Measurements from ENCODE around the gene KLK6.
A peak's percentile ranks its signal among the peaks of the same experiment; 100 is the strongest.

The KLK6 gene

DNA sequence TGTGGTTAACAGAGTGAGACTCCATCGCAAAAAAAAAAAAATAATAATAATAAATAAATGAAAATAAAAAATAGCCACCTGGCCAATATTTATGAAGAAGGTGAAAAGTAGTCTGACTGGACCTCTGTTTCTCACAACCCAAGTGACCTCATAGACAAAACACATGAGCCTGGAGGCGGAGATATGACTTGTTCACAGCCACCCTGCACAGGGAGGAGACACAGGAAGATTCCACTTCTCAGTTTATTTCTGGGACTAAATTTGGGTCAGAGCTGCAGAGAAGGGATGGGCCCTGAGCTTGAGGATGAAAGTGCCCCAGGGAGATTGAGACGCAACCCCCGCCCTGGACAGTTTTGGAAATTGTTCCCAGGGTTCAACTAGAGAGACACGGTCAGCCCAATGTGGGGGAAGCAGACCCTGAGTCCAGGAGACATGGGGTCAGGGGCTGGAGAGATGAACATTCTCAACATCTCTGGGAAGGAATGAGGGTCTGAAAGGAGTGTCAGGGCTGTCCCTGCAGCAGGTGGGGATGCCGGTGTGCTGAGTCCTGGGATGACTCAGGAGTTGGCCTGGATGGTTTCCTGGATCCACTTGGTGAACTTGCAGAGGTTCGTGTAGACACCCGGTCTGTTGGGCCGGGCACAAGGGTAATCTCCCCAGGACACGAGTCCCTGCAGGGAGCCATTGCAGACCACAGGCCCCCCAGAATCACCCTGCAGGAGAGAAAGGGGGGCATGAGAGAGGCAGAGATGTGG, 26.1 kb downstream of the KLK6 start:
- Histone ChIP-seq H3K27me3 (ENCODE audit: control insufficient read depth, insufficient read depth, low read length) (no peaks in the 10 kb centered on the region), H3K9me3 (ENCODE audit: control insufficient read depth, insufficient read depth, low read length) (no peaks in the 10 kb centered on the region), H3K4me1 (ENCODE audit: control insufficient read depth, insufficient read depth, low read length) (no peaks in the 10 kb centered on the region), H3K9ac (ENCODE audit: low read depth, low read length) (no peak overlapping the region), H3K4me3 (ENCODE audit: low read depth, low read length) (no peak overlapping the region), H3K36me3 (ENCODE audit: control insufficient read depth, insufficient read depth, low read length) (no peaks in the 10 kb centered on the region)

DNA sequence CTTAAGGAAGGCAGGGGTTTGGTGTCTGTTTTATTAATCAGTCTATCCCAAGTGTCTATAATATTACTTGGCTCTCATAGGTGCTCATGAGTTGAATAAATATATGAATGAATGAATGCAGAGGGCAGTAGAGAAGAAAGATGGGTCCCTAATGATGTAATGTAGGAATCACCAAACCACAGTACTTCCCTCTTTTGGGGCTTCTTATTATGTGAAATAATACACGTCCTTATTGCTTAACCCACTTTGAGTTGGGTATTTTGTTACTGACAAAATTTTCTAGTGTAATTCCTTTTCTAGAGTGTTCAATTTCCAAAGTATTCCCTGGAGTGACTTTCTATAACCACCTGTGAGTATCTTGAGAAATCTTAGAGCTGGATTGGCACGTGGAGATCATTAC, 29.8 kb downstream of the KLK6 start:
- Histone ChIP-seq H3K4me3 (ENCODE audit: low read depth, low read length) (no peak overlapping the region), H3K4me1 (ENCODE audit: control insufficient read depth, insufficient read depth, low read length) (no peaks in the 10 kb centered on the region), H3K27me3 (ENCODE audit: control insufficient read depth, insufficient read depth, low read length) (peaks cover 3% of the 10 kb centered on the region), H3K36me3 (ENCODE audit: control insufficient read depth, insufficient read depth, low read length) (no peaks in the 10 kb centered on the region), H3K9me3 (ENCODE audit: control insufficient read depth, insufficient read depth, low read length) (no peaks in the 10 kb centered on the region), H3K9ac (ENCODE audit: low read depth, low read length) (no peak overlapping the region)

- H3K27me3 ChIP-seq (ENCODE audit: control insufficient read depth, insufficient read depth, low read length): peaks cover 7% of the 10 kb centered on the region
- no peaks in the 10 kb centered on the region for H3K36me3 ChIP-seq (ENCODE audit: control insufficient read depth, insufficient read depth, low read length)
- no peak overlapping the region for H3K9ac ChIP-seq (ENCODE audit: low read depth, low read length)
- H3K4me3 ChIP-seq (ENCODE audit: low read depth, low read length): no peak overlapping the region
- no peaks in the 10 kb centered on the region for H3K4me1 ChIP-seq (ENCODE audit: control insufficient read depth, insufficient read depth, low read length)
- H3K9me3 ChIP-seq (ENCODE audit: control insufficient read depth, insufficient read depth, low read length): no peaks in the 10 kb centered on the region
These were observed 35.8 kb downstream of the KLK6 start for GRCh38 chr19:50933640-50934039.

GRCh38 chr19:50932690-50933083, 36.7 kb downstream of the KLK6 start:
- H3K9me3 ChIP-seq (ENCODE audit: control insufficient read depth, insufficient read depth, low read length): no peaks in the 10 kb centered on the region
- H3K4me3 ChIP-seq (ENCODE audit: low read depth, low read length): no peak overlapping the region
- H3K4me1 ChIP-seq (ENCODE audit: control insufficient read depth, insufficient read depth, low read length): no peaks in the 10 kb centered on the region
- peaks cover 7% of the 10 kb centered on the region for H3K27me3 ChIP-seq (ENCODE audit: control insufficient read depth, insufficient read depth, low read length)
- H3K36me3 ChIP-seq (ENCODE audit: control insufficient read depth, insufficient read depth, low read length): no peaks in the 10 kb centered on the region
- H3K9ac ChIP-seq (ENCODE audit: low read depth, low read length): no peak overlapping the region

DNA sequence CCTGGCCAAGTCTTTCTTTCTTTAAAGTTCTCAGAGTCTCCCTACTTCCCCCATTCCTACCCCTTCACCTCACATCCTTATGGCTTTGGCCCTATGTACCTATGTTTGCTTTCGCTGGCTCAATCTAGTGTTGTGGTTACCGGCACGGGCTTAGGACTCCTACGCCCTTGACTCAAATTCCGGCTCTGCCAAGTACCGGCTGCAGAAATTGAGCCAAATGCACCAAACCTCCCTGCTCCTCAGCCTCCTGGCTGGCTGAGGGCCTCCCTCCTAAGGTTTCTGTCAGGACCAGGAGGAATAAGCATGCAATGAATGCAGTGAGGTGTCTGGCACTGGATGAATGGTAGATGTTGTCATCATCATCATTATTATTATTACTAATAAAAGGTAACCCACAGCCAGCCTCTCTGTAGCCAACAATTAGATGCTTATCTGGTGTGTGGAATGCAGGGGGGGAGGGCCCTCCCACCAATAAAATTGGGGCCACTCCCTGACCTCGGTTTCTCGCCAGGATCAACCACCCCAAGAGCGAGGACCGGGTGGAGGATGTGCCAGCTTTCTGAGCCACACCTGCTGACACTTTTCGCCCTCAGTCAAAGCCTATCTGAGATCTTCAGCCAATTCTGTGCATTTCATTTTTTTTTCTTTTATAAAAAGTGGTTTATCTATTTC, 37.2 kb downstream of the KLK6 start:
- Histone ChIP-seq H3K4me1 (ENCODE audit: control insufficient read depth, insufficient read depth, low read length) (no peaks in the 10 kb centered on the region), H3K9ac (ENCODE audit: low read depth, low read length) (no peak overlapping the region), H3K27me3 (ENCODE audit: control insufficient read depth, insufficient read depth, low read length) (peaks cover 7% of the 10 kb centered on the region), H3K9me3 (ENCODE audit: control insufficient read depth, insufficient read depth, low read length) (no peaks in the 10 kb centered on the region), H3K36me3 (ENCODE audit: control insufficient read depth, insufficient read depth, low read length) (no peaks in the 10 kb centered on the region), H3K4me3 (ENCODE audit: low read depth, low read length) (no peak overlapping the region)

GRCh38 chr19:50931023-50931422, 38.4 kb downstream of the KLK6 start:
- Histone ChIP-seq H3K27me3 (ENCODE audit: control insufficient read depth, insufficient read depth, low read length) (peaks cover 7% of the 10 kb centered on the region), H3K9ac (ENCODE audit: low read depth, low read length) (no peak overlapping the region), H3K36me3 (ENCODE audit: control insufficient read depth, insufficient read depth, low read length) (no peaks in the 10 kb centered on the region), H3K4me3 (ENCODE audit: low read depth, low read length) (no peak overlapping the region), H3K9me3 (ENCODE audit: control insufficient read depth, insufficient read depth, low read length) (no peaks in the 10 kb centered on the region), H3K4me1 (ENCODE audit: control insufficient read depth, insufficient read depth, low read length) (no peaks in the 10 kb centered on the region)

GRCh38 chr19:50928831-50929230, 40.6 kb downstream of the KLK6 start:
- H3K36me3 ChIP-seq (ENCODE audit: control insufficient read depth, insufficient read depth, low read length): no peaks in the 10 kb centered on the region
- peaks cover 5% of the 10 kb centered on the region for H3K27me3 ChIP-seq (ENCODE audit: control insufficient read depth, insufficient read depth, low read length)
- H3K9ac ChIP-seq (ENCODE audit: low read depth, low read length): no peak overlapping the region
- H3K4me1 ChIP-seq (ENCODE audit: control insufficient read depth, insufficient read depth, low read length): no peaks in the 10 kb centered on the region
- no peak overlapping the region for H3K4me3 ChIP-seq (ENCODE audit: low read depth, low read length)
- no peaks in the 10 kb centered on the region for H3K9me3 ChIP-seq (ENCODE audit: control insufficient read depth, insufficient read depth, low read length)

DNA sequence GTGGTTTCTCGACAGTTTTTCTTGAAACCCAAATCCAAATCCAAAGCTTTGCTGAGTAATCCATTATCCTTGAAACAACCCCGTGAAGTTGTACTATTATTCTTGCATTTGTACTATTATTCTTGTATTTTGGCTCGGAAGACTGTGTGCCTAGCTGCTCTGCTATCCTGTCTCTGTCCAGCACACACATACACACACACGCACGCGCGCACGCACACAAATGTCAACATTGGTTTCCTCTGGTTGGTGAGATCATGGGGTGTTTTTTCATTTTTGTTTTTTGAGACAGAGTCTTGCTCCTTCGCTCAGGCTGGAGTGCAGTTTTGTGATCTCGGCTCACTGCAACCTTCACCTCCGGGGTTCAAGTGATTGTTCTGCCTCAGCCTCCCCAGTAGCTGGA, 43.2 kb downstream of the KLK6 start:
- no peaks in the 10 kb centered on the region for H3K36me3 ChIP-seq (ENCODE audit: control insufficient read depth, insufficient read depth, low read length)
- peaks cover 13% of the 10 kb centered on the region for H3K27me3 ChIP-seq (ENCODE audit: control insufficient read depth, insufficient read depth, low read length)
- H3K9ac ChIP-seq (ENCODE audit: low read depth, low read length): no peak overlapping the region
- peaks cover 8% of the 10 kb centered on the region for H3K4me1 ChIP-seq (ENCODE audit: control insufficient read depth, insufficient read depth, low read length)
- H3K4me3 ChIP-seq (ENCODE audit: low read depth, low read length): no peak overlapping the region
- H3K9me3 ChIP-seq (ENCODE audit: control insufficient read depth, insufficient read depth, low read length): no peaks in the 10 kb centered on the region

GRCh38 chr19:50925734-50926133, 43.7 kb downstream of the KLK6 start:
- Histone ChIP-seq H3K4me1 (ENCODE audit: control insufficient read depth, insufficient read depth, low read length) (peaks cover 8% of the 10 kb centered on the region), H3K4me3 (ENCODE audit: low read depth, low read length) (no peak overlapping the region), H3K36me3 (ENCODE audit: control insufficient read depth, insufficient read depth, low read length) (no peaks in the 10 kb centered on the region), H3K9me3 (ENCODE audit: control insufficient read depth, insufficient read depth, low read length) (no peaks in the 10 kb centered on the region), H3K27me3 (ENCODE audit: control insufficient read depth, insufficient read depth, low read length) (peaks cover 13% of the 10 kb centered on the region), H3K9ac (ENCODE audit: low read depth, low read length) (no peak overlapping the region)

- Histone ChIP-seq H3K4me3 (ENCODE audit: low read depth, low read length) (no peak overlapping the region), H3K36me3 (ENCODE audit: control insufficient read depth, insufficient read depth, low read length) (no peaks in the 10 kb centered on the region), H3K4me1 (ENCODE audit: control insufficient read depth, insufficient read depth, low read length) (peaks cover 8% of the 10 kb centered on the region), H3K9ac (ENCODE audit: low read depth, low read length) (no peak overlapping the region), H3K9me3 (ENCODE audit: control insufficient read depth, insufficient read depth, low read length) (no peaks in the 10 kb centered on the region), H3K27me3 (ENCODE audit: control insufficient read depth, insufficient read depth, low read length) (peaks cover 13% of the 10 kb centered on the region)
These were observed 44.8 kb downstream of the KLK6 start for GRCh38 chr19:50924586-50924985.

GRCh38 chr19:50922317-50922853, 47.0 kb downstream of the KLK6 start:
- no peaks in the 10 kb centered on the region for H3K9me3 ChIP-seq (ENCODE audit: control insufficient read depth, insufficient read depth, low read length)
- peak overlapping the region; percentile 35 for H3K4me3 ChIP-seq (ENCODE audit: low read depth, low read length)
- H3K9ac ChIP-seq (ENCODE audit: low read depth, low read length): no peak overlapping the region
- peaks cover 19% of the 10 kb centered on the region for H3K27me3 ChIP-seq (ENCODE audit: control insufficient read depth, insufficient read depth, low read length)
- H3K4me1 ChIP-seq (ENCODE audit: control insufficient read depth, insufficient read depth, low read length): peaks cover 8% of the 10 kb centered on the region
- H3K36me3 ChIP-seq (ENCODE audit: control insufficient read depth, insufficient read depth, low read length): no peaks in the 10 kb centered on the region

Data from iPS-15b (cell line).